Neural cell (in vitro differentiated cells): ENCODE data around the gene C12orf75.

Source experiments
- CTCF ChIP-seq: fragments of 450-650 bp; IDR thresholded peaks from 2 replicates; pipeline ENCODE4 v1.5.1; 2014; ENCODE audit warnings: antibody characterized with exemption, mild to moderate bottlenecking, moderate library complexity; ENCODE audit not compliant: poor library complexity, severe bottlenecking
- EP300 ChIP-seq: fragments of 450-650 bp; conservative IDR thresholded peaks from 2 replicates; pipeline ENCODE4 v1.6.1; 2014; ENCODE audit warnings: antibody characterized with exemption, mild to moderate bottlenecking, moderate library complexity; ENCODE audit not compliant: poor library complexity, severe bottlenecking
- EZH2 ChIP-seq: fragments of 200-600, 300-800 bp; shearing (Covaris generic), sonication (generic); IDR thresholded peaks from 2 replicates; pipeline ENCODE4 v1.6.1; 2014; ENCODE audit warnings: antibody characterized with exemption, low read length, borderline replicate concordance, mild to moderate bottlenecking; ENCODE audit not compliant: insufficient read depth, poor library complexity, severe bottlenecking
- MXI1 ChIP-seq: fragments of 450-650 bp; conservative IDR thresholded peaks from 2 replicates; pipeline ENCODE4 v1.6.1; 2014; ENCODE audit warnings: antibody characterized with exemption, mild to moderate bottlenecking; ENCODE audit not compliant: poor library complexity, severe bottlenecking
- POLR2AphosphoS5 ChIP-seq: IDR thresholded peaks from 2 replicates; pipeline ENCODE4 v1.6.1; 2012
- REST ChIP-seq: IDR thresholded peaks from 2 replicates; pipeline ENCODE4 v1.6.1; 2012; ENCODE audit warnings: borderline replicate concordance
- SMC3 ChIP-seq: fragments of 450-650 bp; conservative IDR thresholded peaks from 2 replicates; pipeline ENCODE4 v1.6.1; 2014; ENCODE audit warnings: antibody characterized with exemption, mild to moderate bottlenecking, moderate library complexity; ENCODE audit not compliant: poor library complexity
- TAF1 ChIP-seq: IDR thresholded peaks from 2 replicates; pipeline ENCODE4 v1.6.1; 2012; ENCODE audit warnings: low read depth

- TF ChIP-seq CTCF (no peak), EP300 (no peak), TAF1 (no peak), MXI1 (no peak), EZH2 (no peak), POLR2AphosphoS5 (no peak), SMC3 (no peak), REST (no peak)
These were observed 71.9 kb downstream of the C12orf75 start for GRCh38 chr12:105402366-105402765.
